HCT116 (cell line): Measurements from ENCODE around the gene COL23A1. TPM values are rescaled to one million over a fixed set of nuclear protein-coding genes. Genes with fewer than 3 reads are reported as not detected.
"Not testable (repeated sequence)": the region's sequence is repeated elsewhere in the genome, so short reads cannot be mapped to it uniquely, and the experiment has no call there.

Experiments used
- ATAC-seq: fragments of 200-7000 bp; cut with Tn5 transposase; 2 replicates; pipeline ENCODE4 v1.9.1; 2020; ENCODE audit warnings: mild to moderate bottlenecking, moderate library complexity
- BruUV-seq: library from RNA; stranded (reverse); fragments of 400-500 nt; replicated peaks from 2 replicates; lab custom pipeline; 2021; lab: Mats Ljungman, UMichigan
- CTCF ChIA-PET: fragments of 300-600 bp; sonication (Branson Sonifier 250); formaldehyde crosslinking; loops from one replicate; lab custom pipeline; 2021; ENCODE audit warnings: antibody characterized with exemption; lab: Charles Lee
- POLR2A ChIA-PET: fragments of 300-600, 350-600 bp; sonication (Branson Sonifier 250); formaldehyde crosslinking; loops from one replicate; lab custom pipeline; 2021; ENCODE audit warnings: antibody characterized with exemption; lab: Charles Lee
- RAD21 ChIA-PET, 2 experiments: fragments of 300-600 bp; sonication (Branson Sonifier 250); formaldehyde crosslinking; loops; one replicate each; lab custom pipeline; 2023; ENCODE audit warnings: low total read pairs in 2 of 2; ENCODE audit not compliant: uncharacterized antibody in 2 of 2, unreplicated experiment in 2 of 2, low non-redundant PET in 1 of 2; lab: Charles Lee
- DNase-seq: peaks from one replicate; pipeline ENCODE4 v3.0.0-alpha.2; 2010; ENCODE audit warnings: low read depth, low spot score
- H2AFZ ChIP-seq: fragments of 200-600 bp; shearing (Covaris generic), sonication (generic); 2 replicates; pipeline ENCODE4 v1.6.1; 2017; ENCODE audit warnings: low read depth, mixed run types, mixed read lengths, antibody characterized with exemption, low read length; ENCODE audit not compliant: poor library complexity, severe bottlenecking
- H3K27ac ChIP-seq: 2 replicates; pipeline ENCODE4 v1.5.1; 2012; ENCODE audit warnings: low read depth, low read length
- H3K27me3 ChIP-seq: fragments of 200-600 bp; sonication (generic); 2 replicates; pipeline ENCODE4 v1.6.1; 2016; ENCODE audit warnings: mixed run types, low read length, mixed read lengths; ENCODE audit not compliant: insufficient read depth
- H3K36me3 ChIP-seq, 2 experiments: fragments of 200-500 bp in 1 of 2; fragments of 200-600 bp in 1 of 2; sonication (Bioruptor generic) in 1 of 2; sonication (generic) in 1 of 2; 2 replicates each; pipeline versions ENCODE4 v1.5.1 to v1.6.1; 2014 to 2016; ENCODE audit warnings: low read length in 2 of 2, inconsistent platforms in 1 of 2, mixed read lengths in 1 of 2, mixed run types in 1 of 2; ENCODE audit not compliant: insufficient read depth in 2 of 2, control insufficient read depth in 1 of 2
- H3K4me1 ChIP-seq, 2 experiments: fragments of 200-600 bp in 1 of 2; sonication (generic) in 1 of 2; 2 replicates each; pipeline versions ENCODE4 v1.5.1 to v1.6.1; 2012 to 2017; ENCODE audit warnings: low read length in 2 of 2, inconsistent platforms in 1 of 2, mild to moderate bottlenecking in 1 of 2, mixed read lengths in 1 of 2, mixed run types in 1 of 2, moderate library complexity in 1 of 2; ENCODE audit not compliant: insufficient read depth in 2 of 2, control insufficient read depth in 1 of 2
- H3K4me2 ChIP-seq: fragments of 200-600 bp; sonication (generic); 2 replicates; pipeline ENCODE4 v1.6.1; 2017; ENCODE audit warnings: mixed run types, low read length, mixed read lengths
- H3K4me3 ChIP-seq, 2 experiments: fragments of 200-600 bp in 1 of 2; sonication (generic) in 1 of 2; replicated peaks in 1 of 2; 2 replicates each; pipeline ENCODE4 v1.5.1; 2011 to 2016; ENCODE audit warnings: low read length in 2 of 2, control low read depth in 1 of 2, low read depth in 1 of 2, mild to moderate bottlenecking in 1 of 2, mixed read lengths in 1 of 2, mixed run types in 1 of 2
- H3K79me2 ChIP-seq: fragments of 200-600 bp; sonication (generic); 2 replicates; pipeline ENCODE4 v1.6.1; 2017; ENCODE audit warnings: mild to moderate bottlenecking, mixed run types, low read length, moderate library complexity, mixed read lengths; ENCODE audit not compliant: insufficient read depth
- H3K9ac ChIP-seq: fragments of 200-600 bp; sonication (generic); 2 replicates; pipeline ENCODE4 v1.6.1; 2016; ENCODE audit warnings: low read length, mixed read lengths
- H3K9me2 ChIP-seq: fragments of 200-600 bp; sonication (generic), shearing (Covaris generic); 2 replicates; pipeline ENCODE4 v1.6.1; 2017; ENCODE audit warnings: mixed run types, mild to moderate bottlenecking, moderate library complexity; ENCODE audit not compliant: insufficient read depth
- H3K9me3 ChIP-seq, 2 experiments: fragments of 200-500 bp in 1 of 2; fragments of 200-600 bp in 1 of 2; sonication (Bioruptor generic) in 1 of 2; sonication (generic) in 1 of 2; 2 replicates each; pipeline ENCODE4 v1.6.1; 2014 to 2017; ENCODE audit warnings: low read length in 2 of 2, mixed read lengths in 2 of 2, inconsistent platforms in 1 of 2, low read depth in 1 of 2, mild to moderate bottlenecking in 1 of 2, mixed run types in 1 of 2, moderate library complexity in 1 of 2; ENCODE audit not compliant: control insufficient read depth in 1 of 2, insufficient read depth in 1 of 2
- H4K20me1 ChIP-seq: fragments of 200-600 bp; sonication (generic), shearing (Covaris generic); 2 replicates; pipeline ENCODE4 v1.6.1; 2017; ENCODE audit warnings: mixed run types, mild to moderate bottlenecking, moderate library complexity; ENCODE audit not compliant: insufficient read depth
- CBX3 ChIP-seq: IDR thresholded peaks from 2 replicates; pipeline ENCODE4 v1.6.1; 2012; ENCODE audit warnings: low read depth
- JUND ChIP-seq: IDR thresholded peaks from 2 replicates; pipeline ENCODE4 v1.6.1; 2012
- SIN3A ChIP-seq: IDR thresholded peaks from 2 replicates; pipeline ENCODE4 v1.6.1; 2012; ENCODE audit warnings: low read depth
- YY1 ChIP-seq: IDR thresholded peaks from 2 replicates; pipeline ENCODE4 v1.6.1; 2011; ENCODE audit warnings: low read length, low read depth, moderate library complexity, mild to moderate bottlenecking; ENCODE audit not compliant: insufficient replicate concordance; ENCODE audit errors: extremely low read depth
- ZFX ChIP-seq: fragments of 450-650 bp; IDR thresholded peaks from 2 replicates; pipeline ENCODE4 v1.6.1; 2017
- ZNF274 ChIP-seq: fragments of 200-500 bp; sonication (Bioruptor generic); IDR thresholded peaks from 2 replicates; pipeline ENCODE4 v1.6.1; 2014; ENCODE audit warnings: mild to moderate bottlenecking, low read depth, low read length, inconsistent platforms
- intact Hi-C: fragments of 100-400 bp; cut with micrococcal nuclease; formaldehyde crosslinking; loops from 2 replicates; pipeline ENCODE4 v1.10.0; 2022
- total RNA-seq: library from RNA; stranded (reverse); gene quantifications from one replicate; pipeline ENCODE4 v1.2.1, GENCODE V29; 2021; ENCODE audit not compliant: unreplicated experiment
- TF ChIP-seq, protein P1 (sequence below), 3 experiments: fragments of 200-600 bp in 1 of 3; sonication (generic) in 1 of 3; IDR thresholded peaks in 2 of 3; conservative IDR thresholded peaks in 1 of 3; 2 replicates each; pipeline ENCODE4 v1.5.1; 2012 to 2017; ENCODE audit warnings: low read depth in 2 of 3, low read length in 2 of 3, antibody characterized with exemption in 1 of 3, borderline replicate concordance in 1 of 3, control low read depth in 1 of 3, mild to moderate bottlenecking in 1 of 3, mixed read lengths in 1 of 3, mixed run types in 1 of 3, moderate library complexity in 1 of 3; ENCODE audit not compliant: insufficient read depth in 1 of 3

The COL23A1 gene
- total RNA-seq, 1 experiment from 2014 or later, result not detected

DNA sequence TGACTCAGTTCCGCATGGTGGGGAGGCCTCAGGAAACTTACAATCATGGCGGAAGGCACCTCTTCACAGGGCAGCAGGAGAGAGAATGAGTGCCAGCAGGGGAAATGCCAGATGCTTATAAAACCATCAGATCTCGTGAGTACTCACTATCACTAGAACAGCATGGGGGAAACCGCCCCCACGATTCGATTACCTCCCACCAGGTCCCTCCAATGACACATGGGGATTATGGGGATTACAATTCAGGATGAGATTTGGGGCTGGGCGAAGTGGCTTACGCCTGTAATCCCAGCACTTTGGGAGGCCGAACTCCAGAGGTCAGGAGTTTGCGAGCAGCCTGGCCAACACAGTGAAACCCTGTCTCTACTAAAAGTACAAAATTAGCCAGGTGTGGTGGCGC is 392.0 kb downstream of the COL23A1 start:
- ATAC-seq, H3K4me2 ChIP-seq, POLR2A ChIA-PET, BruUV-seq, H4K20me1 ChIP-seq, H2AFZ ChIP-seq, H3K9ac ChIP-seq, DNase-seq, H3K27me3 ChIP-seq, H3K79me2 ChIP-seq, RAD21 ChIA-PET, intact Hi-C loops, H3K36me3 ChIP-seq, H3K4me3 ChIP-seq, H3K27ac ChIP-seq, CTCF ChIA-PET, H3K9me2 ChIP-seq, H3K9me3 ChIP-seq: not testable (repeated sequence)
- H3K4me1 ChIP-seq, result peaks cover 5 to 21% of the 10 kb centered on the region in 2 experiments

DNA sequence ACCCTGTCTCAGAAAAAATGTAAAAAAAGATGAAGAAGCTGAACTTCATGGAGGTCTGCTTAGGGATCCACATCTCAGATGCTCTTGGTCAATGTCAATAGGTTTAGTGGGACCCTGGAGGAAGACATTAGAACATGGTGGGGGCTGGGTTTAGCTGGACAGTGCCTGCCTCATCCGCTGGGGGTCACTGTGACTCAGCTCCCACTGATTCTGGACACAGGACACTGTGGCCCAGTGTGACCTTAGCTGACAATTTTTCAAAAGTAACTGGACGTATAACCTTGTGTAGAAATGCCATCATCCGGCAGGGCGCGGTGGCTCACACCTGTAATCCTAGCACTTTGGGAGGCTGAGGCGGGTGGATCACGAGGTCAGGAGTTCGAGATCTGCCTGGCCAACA is 393.2 kb downstream of the COL23A1 start:
- CTCF ChIA-PET, result interaction anchor here (0.8 to 1.1 kb wide), 4 partner anchors 10 to 38 kb away, joined by 3 to 6 read pairs (median 3); no protein-coding TSS in a partner anchor
- Histone ChIP-seq H4K20me1 (no peaks in the 10 kb centered on the region), H3K9me3 (peaks cover 0 to 3% of the 10 kb centered on the region in 2 experiments; a peak in 1 of 4 replicates), H3K27ac (no peak overlapping the region), H3K4me1 (peaks cover 4 to 9% of the 10 kb centered on the region in 2 experiments), H3K79me2 (no peaks in the 10 kb centered on the region), H3K9me2 (no peaks in the 10 kb centered on the region), H3K4me2 (no peak overlapping the region), H3K4me3 (no peak overlapping the region), H2AFZ (no peak overlapping the region), H3K36me3 (no peaks in the 10 kb centered on the region), H3K27me3 (no peaks in the 10 kb centered on the region), H3K9ac (no peak overlapping the region)
- ATAC-seq (peak; percentile 84), DNase-seq (no peak)
- POLR2A ChIA-PET, result no interaction called here
- no TSS peak for BruUV-seq
- RAD21 ChIA-PET, result no interaction called here
- intact Hi-C loops, result no loop called here
- no peak for TF ChIP-seq CBX3
- TF ChIP-seq YY1, result no peak
- no peak for TF ChIP-seq JUND
- TF ChIP-seq ZNF274, result no peak
- no peak for TF ChIP-seq SIN3A
- no peak for TF ChIP-seq ZFX
- TF ChIP-seq, protein P1, sequence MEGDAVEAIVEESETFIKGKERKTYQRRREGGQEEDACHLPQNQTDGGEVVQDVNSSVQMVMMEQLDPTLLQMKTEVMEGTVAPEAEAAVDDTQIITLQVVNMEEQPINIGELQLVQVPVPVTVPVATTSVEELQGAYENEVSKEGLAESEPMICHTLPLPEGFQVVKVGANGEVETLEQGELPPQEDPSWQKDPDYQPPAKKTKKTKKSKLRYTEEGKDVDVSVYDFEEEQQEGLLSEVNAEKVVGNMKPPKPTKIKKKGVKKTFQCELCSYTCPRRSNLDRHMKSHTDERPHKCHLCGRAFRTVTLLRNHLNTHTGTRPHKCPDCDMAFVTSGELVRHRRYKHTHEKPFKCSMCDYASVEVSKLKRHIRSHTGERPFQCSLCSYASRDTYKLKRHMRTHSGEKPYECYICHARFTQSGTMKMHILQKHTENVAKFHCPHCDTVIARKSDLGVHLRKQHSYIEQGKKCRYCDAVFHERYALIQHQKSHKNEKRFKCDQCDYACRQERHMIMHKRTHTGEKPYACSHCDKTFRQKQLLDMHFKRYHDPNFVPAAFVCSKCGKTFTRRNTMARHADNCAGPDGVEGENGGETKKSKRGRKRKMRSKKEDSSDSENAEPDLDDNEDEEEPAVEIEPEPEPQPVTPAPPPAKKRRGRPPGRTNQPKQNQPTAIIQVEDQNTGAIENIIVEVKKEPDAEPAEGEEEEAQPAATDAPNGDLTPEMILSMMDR (IDR thresholded peaks at IDR 0.05 in 2 of 3, conservative IDR thresholded peaks at IDR 0.05 in 1 of 3; ENCODE audit: borderline replicate concordance in 1 of 3, insufficient read depth in 1 of 3, low read depth in 2 of 3, low read length in 2 of 3), result peak in 2 of 3 experiments; percentile 75 to 78; a peak in 4 of 6 replicates
